Stimulated activated naive B cell treated with anti-CD40 and anti-IgM and Interleukin-4, amounts not matched to agents 10 μg/mL and 1 μg/mL and 100 μg/mL, for 72 hours (primary cell): ENCODE results near the gene NDUFAF8.

ENCODE experiments used
- ATAC-seq, 2 donors: fragments of 150-1000 bp; cut with Tn5 transposase; replicated peaks; 2 replicates each; pipeline ENCODE4 v1.10.0; 2021; ENCODE audit warnings: moderate library complexity in 1 of 2
- DNase-seq: peaks from one replicate; pipeline ENCODE4 v3.0.0; 2021
- H3K27ac Mint-ChIP-seq: one replicate; pipeline ENCODE4 v1.8.0; 2022; ENCODE audit warnings: mild to moderate bottlenecking, mixed read lengths
- H3K27me3 Mint-ChIP-seq, 2 donors: one replicate each; pipeline ENCODE4 v1.8.0; 2022; ENCODE audit warnings: mixed read lengths in 2 of 2
- H3K36me3 Mint-ChIP-seq, 2 donors: one replicate each; pipeline ENCODE4 v1.8.0; 2022; ENCODE audit warnings: mixed read lengths in 2 of 2, mild to moderate bottlenecking in 1 of 2
- H3K4me1 Mint-ChIP-seq, 2 donors: one replicate each; pipeline ENCODE4 v1.8.0; 2022; ENCODE audit warnings: mixed read lengths in 2 of 2, mild to moderate bottlenecking in 1 of 2
- H3K4me3 Mint-ChIP-seq, 2 donors: one replicate each; pipeline ENCODE4 v1.8.0; 2022; ENCODE audit warnings: mild to moderate bottlenecking in 2 of 2, mixed read lengths in 2 of 2, moderate library complexity in 1 of 2
- H3K9me3 Mint-ChIP-seq, 2 donors: one replicate each; pipeline ENCODE4 v1.8.0; 2022; ENCODE audit warnings: mixed read lengths in 2 of 2, mild to moderate bottlenecking in 1 of 2

The NDUFAF8 gene

GRCh38 chr17:81280571-81280970 lies 41.5 kb downstream of the NDUFAF8 start:
- Mint-ChIP-seq H3K9me3 (no peaks in the 10 kb centered on the region), H3K27me3 (no peaks in the 10 kb centered on the region), H3K4me1 (peaks cover 13 to 14% of the 10 kb centered on the region in 2 donors), H3K4me3 (no peak overlapping the region), H3K36me3 (peaks cover 42 to 54% of the 10 kb centered on the region in 2 donors), H3K27ac (no peak overlapping the region)
- no peak for ATAC-seq
- no peak for DNase-seq

- no peak overlapping the region for H3K27ac Mint-ChIP-seq
- ATAC-seq (no peak), DNase-seq (no peak)
- H3K27me3 Mint-ChIP-seq, result no peaks in the 10 kb centered on the region
- H3K36me3 Mint-ChIP-seq, result peaks cover 36 to 49% of the 10 kb centered on the region in 2 donors
- no peaks in the 10 kb centered on the region for H3K9me3 Mint-ChIP-seq
- no peak overlapping the region for H3K4me3 Mint-ChIP-seq
- peaks cover 20 to 30% of the 10 kb centered on the region in 2 donors for H3K4me1 Mint-ChIP-seq
These were observed 43.0 kb downstream of the NDUFAF8 start for GRCh38 chr17:81282141-81282540.

- no peaks in the 10 kb centered on the region for H3K27me3 Mint-ChIP-seq
- H3K4me3 Mint-ChIP-seq, result no peak overlapping the region
- peaks cover 37 to 50% of the 10 kb centered on the region in 2 donors for H3K36me3 Mint-ChIP-seq
- peaks cover 19 to 33% of the 10 kb centered on the region in 2 donors for H3K4me1 Mint-ChIP-seq
- no peak for ATAC-seq
- DNase-seq, result no peak
- H3K9me3 Mint-ChIP-seq, result no peaks in the 10 kb centered on the region
- H3K27ac Mint-ChIP-seq, result no peak overlapping the region
These were observed 43.8 kb downstream of the NDUFAF8 start for GRCh38 chr17:81282876-81283275.

DNA sequence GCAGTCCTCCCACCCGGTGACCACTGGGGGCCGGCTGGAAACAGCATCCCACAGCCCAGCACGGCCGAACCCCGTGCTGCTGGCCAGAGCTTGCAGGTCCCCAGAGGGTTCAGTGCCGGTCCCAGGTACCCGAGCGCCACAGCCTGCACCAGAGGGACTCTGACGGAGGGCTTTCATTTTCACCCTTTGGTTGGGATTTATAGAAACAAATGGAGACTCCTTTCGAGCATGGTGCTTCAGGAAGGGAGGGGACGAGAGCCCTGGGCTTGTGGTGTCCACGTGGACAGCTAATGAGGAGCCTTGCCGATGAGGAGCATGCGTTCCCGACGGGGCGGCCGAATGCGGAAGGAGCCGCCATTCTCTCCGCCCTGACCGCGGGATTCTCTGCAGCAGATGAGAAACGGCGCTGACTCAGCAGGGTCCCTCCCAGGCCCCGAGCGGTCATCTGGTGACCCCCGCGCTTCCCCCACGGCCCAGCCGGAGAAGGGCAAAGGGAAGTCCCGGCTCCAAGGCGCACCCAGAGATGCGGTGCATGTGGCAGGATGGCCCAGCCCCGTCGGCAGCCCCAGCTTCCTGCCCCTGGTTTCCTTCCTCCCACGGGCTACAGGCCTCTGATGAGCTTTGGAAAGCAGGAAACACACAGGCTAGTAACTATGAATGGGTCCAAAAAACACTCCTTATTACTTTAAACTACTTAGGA lies 46.2 kb downstream of the NDUFAF8 start:
- Mint-ChIP-seq H3K36me3 (peaks cover 29 to 48% of the 10 kb centered on the region in 2 donors), H3K4me1 (peaks cover 21 to 34% of the 10 kb centered on the region in 2 donors), H3K4me3 (peak overlapping the region; percentile 90 to 95), H3K27ac (peak overlapping the region; percentile 97), H3K27me3 (no peaks in the 10 kb centered on the region), H3K9me3 (no peaks in the 10 kb centered on the region)
- peak; percentile 82 for ATAC-seq
- DNase-seq, result peak; percentile 51

DNA sequence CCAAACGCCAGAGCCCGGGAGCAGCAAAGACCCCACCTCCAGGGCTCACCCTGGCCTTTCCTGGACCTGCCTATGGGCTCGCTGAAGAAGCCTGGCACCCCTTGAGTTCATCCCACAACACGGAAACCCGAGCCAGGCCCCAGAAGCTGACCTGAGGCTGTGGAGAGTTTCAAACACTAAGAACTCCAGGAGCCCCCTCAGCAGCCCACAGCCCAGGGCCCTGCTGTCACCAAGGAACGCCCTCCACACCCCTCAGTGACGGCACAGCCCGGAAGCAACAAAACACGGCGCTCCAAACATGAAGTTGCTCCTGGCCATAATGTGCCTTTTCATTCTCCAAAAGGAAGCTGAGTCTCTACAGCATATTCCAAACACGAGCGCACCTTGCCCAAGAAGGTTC lies 46.8 kb downstream of the NDUFAF8 start:
- Mint-ChIP-seq H3K27ac (peak overlapping the region; percentile 97), H3K36me3 (peaks cover 29 to 46% of the 10 kb centered on the region in 2 donors), H3K9me3 (no peaks in the 10 kb centered on the region), H3K4me3 (peak overlapping the region; percentile 90 to 95), H3K27me3 (no peaks in the 10 kb centered on the region), H3K4me1 (peaks cover 23 to 36% of the 10 kb centered on the region in 2 donors)
- no peak for DNase-seq
- peak in 1 of 2 donors; percentile 13 for ATAC-seq

- H3K4me3 Mint-ChIP-seq, result peak overlapping the region; percentile 90 to 95
- H3K9me3 Mint-ChIP-seq, result no peaks in the 10 kb centered on the region
- peak overlapping the region; percentile 97 for H3K27ac Mint-ChIP-seq
- DNase-seq (no peak), ATAC-seq (no peak)
- peaks cover 31 to 45% of the 10 kb centered on the region in 2 donors for H3K36me3 Mint-ChIP-seq
- H3K4me1 Mint-ChIP-seq, result peaks cover 27 to 43% of the 10 kb centered on the region in 2 donors
- no peaks in the 10 kb centered on the region for H3K27me3 Mint-ChIP-seq
These were observed 47.5 kb downstream of the NDUFAF8 start for GRCh38 chr17:81286491-81287145.

DNA sequence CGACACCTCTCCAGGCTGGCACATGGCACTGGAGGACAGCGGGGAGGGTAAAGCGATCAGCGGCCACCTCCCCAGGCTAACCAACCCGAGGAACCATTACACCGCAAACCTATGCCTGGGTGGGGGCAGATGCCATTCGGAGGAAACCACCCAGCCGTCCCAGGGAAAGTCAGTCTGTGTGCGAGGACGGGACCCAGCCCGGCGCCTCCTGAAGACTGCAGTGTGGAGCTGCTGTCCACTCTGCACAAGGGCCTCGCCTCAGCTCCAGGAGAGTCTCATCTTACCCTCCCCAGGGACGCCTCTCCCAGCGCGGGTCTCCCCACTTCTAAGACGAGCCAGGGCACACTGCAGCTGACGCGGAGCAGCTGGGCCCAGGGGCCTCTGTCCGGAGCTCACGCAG lies 48.0 kb downstream of the NDUFAF8 start:
- Mint-ChIP-seq H3K27ac (peak overlapping the region; percentile 86), H3K27me3 (no peaks in the 10 kb centered on the region), H3K4me1 (peaks cover 29 to 47% of the 10 kb centered on the region in 2 donors), H3K36me3 (peaks cover 33 to 42% of the 10 kb centered on the region in 2 donors), H3K4me3 (no peak overlapping the region), H3K9me3 (no peaks in the 10 kb centered on the region)
- DNase-seq, result no peak
- no peak for ATAC-seq

- H3K36me3 Mint-ChIP-seq, result peaks cover 33 to 39% of the 10 kb centered on the region in 2 donors
- H3K4me1 Mint-ChIP-seq, result peaks cover 30 to 53% of the 10 kb centered on the region in 2 donors
- ATAC-seq, result no peak
- no peak overlapping the region for H3K4me3 Mint-ChIP-seq
- H3K9me3 Mint-ChIP-seq, result no peaks in the 10 kb centered on the region
- no peak for DNase-seq
- H3K27me3 Mint-ChIP-seq, result no peaks in the 10 kb centered on the region
- no peak overlapping the region for H3K27ac Mint-ChIP-seq
These were observed 48.8 kb downstream of the NDUFAF8 start for GRCh38 chr17:81287741-81288430.

GRCh38 chr17:81288715-81289114 lies 49.6 kb downstream of the NDUFAF8 start:
- DNase-seq (no peak), ATAC-seq (no peak)
- H3K4me3 Mint-ChIP-seq, result no peak overlapping the region
- no peak overlapping the region for H3K27ac Mint-ChIP-seq
- H3K4me1 Mint-ChIP-seq, result peaks cover 33 to 54% of the 10 kb centered on the region in 2 donors
- peaks cover 31 to 36% of the 10 kb centered on the region in 2 donors for H3K36me3 Mint-ChIP-seq
- H3K9me3 Mint-ChIP-seq, result no peaks in the 10 kb centered on the region
- H3K27me3 Mint-ChIP-seq, result no peaks in the 10 kb centered on the region

- no peak overlapping the region for H3K4me3 Mint-ChIP-seq
- peaks cover 32 to 41% of the 10 kb centered on the region in 2 donors for H3K36me3 Mint-ChIP-seq
- H3K27ac Mint-ChIP-seq, result no peak overlapping the region
- DNase-seq, result no peak
- no peaks in the 10 kb centered on the region for H3K9me3 Mint-ChIP-seq
- H3K27me3 Mint-ChIP-seq, result no peaks in the 10 kb centered on the region
- ATAC-seq, result no peak
- peaks cover 38 to 61% of the 10 kb centered on the region in 2 donors for H3K4me1 Mint-ChIP-seq
These were observed 50.5 kb downstream of the NDUFAF8 start for GRCh38 chr17:81289627-81290026.

- DNase-seq (no peak), ATAC-seq (no peak)
- H3K9me3 Mint-ChIP-seq, result no peaks in the 10 kb centered on the region
- H3K36me3 Mint-ChIP-seq, result peaks cover 32 to 41% of the 10 kb centered on the region in 2 donors
- H3K27me3 Mint-ChIP-seq, result no peaks in the 10 kb centered on the region
- H3K4me1 Mint-ChIP-seq, result peaks cover 33 to 56% of the 10 kb centered on the region in 2 donors
- H3K27ac Mint-ChIP-seq, result no peak overlapping the region
- no peak overlapping the region for H3K4me3 Mint-ChIP-seq
These were observed 51.1 kb downstream of the NDUFAF8 start for GRCh38 chr17:81290230-81290629.
